Activated naive CD8-positive, alpha-beta T cell treated with anti-CD3 and anti-CD28 coated beads, Interleukin-2, amount 50 U/mL, for 24 hours (primary cell): ENCODE results near the gene GRIK1.

Experiments used
- ATAC-seq: fragments of 150-1000 bp; cut with Tn5 transposase; one replicate; pipeline ENCODE4 v1.10.0; 2021
- DNase-seq: peaks from one replicate; pipeline ENCODE4 v3.0.0; 2021
- H3K27ac Mint-ChIP-seq: one replicate; pipeline ENCODE4 v1.8.0; 2021; ENCODE audit warnings: mild to moderate bottlenecking, mixed read lengths
- H3K27me3 Mint-ChIP-seq: one replicate; pipeline ENCODE4 v1.8.0; 2021; ENCODE audit warnings: mixed read lengths
- H3K36me3 Mint-ChIP-seq: one replicate; pipeline ENCODE4 v1.8.0; 2021; ENCODE audit warnings: low read depth, mixed read lengths
- H3K4me1 Mint-ChIP-seq: one replicate; pipeline ENCODE4 v1.8.0; 2021; ENCODE audit warnings: mixed read lengths
- H3K4me3 Mint-ChIP-seq: one replicate; pipeline ENCODE4 v1.8.0; 2021; ENCODE audit warnings: mild to moderate bottlenecking, moderate library complexity, mixed read lengths
- H3K9me3 Mint-ChIP-seq: one replicate; pipeline ENCODE4 v1.8.0; 2021; ENCODE audit warnings: mixed read lengths

The GRIK1 gene

GRCh38 chr21:29718081-29718815 lies 221.5 kb downstream of the GRIK1 start:
- Mint-ChIP-seq H3K9me3 (peaks cover 8% of the 10 kb centered on the region), H3K4me3 (no peak overlapping the region), H3K27me3 (peaks cover 2% of the 10 kb centered on the region), H3K27ac (no peak overlapping the region), H3K36me3 (no peaks in the 10 kb centered on the region), H3K4me1 (no peaks in the 10 kb centered on the region)
- ATAC-seq (no peak), DNase-seq (no peak)

- peaks cover 2% of the 10 kb centered on the region for H3K27me3 Mint-ChIP-seq
- H3K4me1 Mint-ChIP-seq = no peaks in the 10 kb centered on the region
- H3K9me3 Mint-ChIP-seq = peaks cover 8% of the 10 kb centered on the region
- no peaks in the 10 kb centered on the region for H3K36me3 Mint-ChIP-seq
- ATAC-seq (no peak), DNase-seq (no peak)
- no peak overlapping the region for H3K27ac Mint-ChIP-seq
- no peak overlapping the region for H3K4me3 Mint-ChIP-seq
Observed at GRCh38 chr21:29717659-29718058, 222.1 kb downstream of the GRIK1 start.

- Mint-ChIP-seq H3K27ac (no peak overlapping the region), H3K27me3 (peaks cover 2% of the 10 kb centered on the region), H3K36me3 (no peaks in the 10 kb centered on the region), H3K4me3 (no peak overlapping the region), H3K9me3 (peaks cover 8% of the 10 kb centered on the region), H3K4me1 (no peaks in the 10 kb centered on the region)
- ATAC-seq (no peak), DNase-seq (no peak)
Observed at GRCh38 chr21:29716753-29717152, 223.0 kb downstream of the GRIK1 start.

GRCh38 chr21:29715089-29715488 lies 224.7 kb downstream of the GRIK1 start:
- Mint-ChIP-seq H3K9me3 (peaks cover 8% of the 10 kb centered on the region), H3K4me1 (no peaks in the 10 kb centered on the region), H3K4me3 (no peak overlapping the region), H3K27me3 (no peaks in the 10 kb centered on the region), H3K27ac (no peak overlapping the region), H3K36me3 (no peaks in the 10 kb centered on the region)
- ATAC-seq (no peak), DNase-seq (no peak)

- Mint-ChIP-seq H3K36me3 (no peaks in the 10 kb centered on the region), H3K27ac (no peak overlapping the region), H3K27me3 (no peaks in the 10 kb centered on the region), H3K9me3 (peaks cover 8% of the 10 kb centered on the region), H3K4me3 (no peak overlapping the region), H3K4me1 (no peaks in the 10 kb centered on the region)
- ATAC-seq (no peak), DNase-seq (no peak)
Observed at GRCh38 chr21:29712818-29713217, 227.0 kb downstream of the GRIK1 start.

- no peak for ATAC-seq
- Mint-ChIP-seq H3K27ac (no peak overlapping the region), H3K27me3 (no peaks in the 10 kb centered on the region), H3K36me3 (no peaks in the 10 kb centered on the region), H3K4me1 (no peaks in the 10 kb centered on the region), H3K9me3 (peaks cover 4% of the 10 kb centered on the region), H3K4me3 (no peak overlapping the region)
- no peak for DNase-seq
Observed at GRCh38 chr21:29711236-29711635, 228.6 kb downstream of the GRIK1 start.

- no peaks in the 10 kb centered on the region for H3K9me3 Mint-ChIP-seq
- H3K4me3 Mint-ChIP-seq = no peak overlapping the region
- no peaks in the 10 kb centered on the region for H3K27me3 Mint-ChIP-seq
- H3K27ac Mint-ChIP-seq = no peak overlapping the region
- ATAC-seq (no peak), DNase-seq (no peak)
- no peaks in the 10 kb centered on the region for H3K4me1 Mint-ChIP-seq
- H3K36me3 Mint-ChIP-seq = no peaks in the 10 kb centered on the region
Observed at GRCh38 chr21:29710498-29710897, 229.3 kb downstream of the GRIK1 start.

GRCh38 chr21:29708401-29708800 lies 231.4 kb downstream of the GRIK1 start:
- Mint-ChIP-seq H3K27me3 (no peaks in the 10 kb centered on the region), H3K4me1 (no peaks in the 10 kb centered on the region), H3K27ac (no peak overlapping the region), H3K4me3 (no peak overlapping the region), H3K9me3 (no peaks in the 10 kb centered on the region), H3K36me3 (no peaks in the 10 kb centered on the region)
- no peak for ATAC-seq
- DNase-seq = no peak

GRCh38 chr21:29704719-29705118 lies 235.1 kb downstream of the GRIK1 start:
- DNase-seq (no peak), ATAC-seq (no peak)
- Mint-ChIP-seq H3K36me3 (no peaks in the 10 kb centered on the region), H3K27me3 (no peaks in the 10 kb centered on the region), H3K4me1 (no peaks in the 10 kb centered on the region), H3K27ac (no peak overlapping the region), H3K9me3 (no peaks in the 10 kb centered on the region), H3K4me3 (no peak overlapping the region)

- DNase-seq (no peak), ATAC-seq (no peak)
- no peaks in the 10 kb centered on the region for H3K27me3 Mint-ChIP-seq
- H3K4me3 Mint-ChIP-seq = no peak overlapping the region
- H3K27ac Mint-ChIP-seq = no peak overlapping the region
- no peaks in the 10 kb centered on the region for H3K9me3 Mint-ChIP-seq
- no peaks in the 10 kb centered on the region for H3K36me3 Mint-ChIP-seq
- no peaks in the 10 kb centered on the region for H3K4me1 Mint-ChIP-seq
Observed at GRCh38 chr21:29701676-29702075, 238.1 kb downstream of the GRIK1 start.

- Mint-ChIP-seq H3K36me3 (no peaks in the 10 kb centered on the region), H3K27me3 (no peaks in the 10 kb centered on the region), H3K4me3 (no peak overlapping the region), H3K4me1 (no peaks in the 10 kb centered on the region), H3K9me3 (no peaks in the 10 kb centered on the region), H3K27ac (no peak overlapping the region)
- DNase-seq (no peak), ATAC-seq (no peak)
Observed at GRCh38 chr21:29697555-29698193, 242.1 kb downstream of the GRIK1 start.

- no peak overlapping the region for H3K4me3 Mint-ChIP-seq
- H3K9me3 Mint-ChIP-seq = no peaks in the 10 kb centered on the region
- DNase-seq (no peak), ATAC-seq (no peak)
- no peaks in the 10 kb centered on the region for H3K4me1 Mint-ChIP-seq
- H3K36me3 Mint-ChIP-seq = no peaks in the 10 kb centered on the region
- H3K27ac Mint-ChIP-seq = no peak overlapping the region
- H3K27me3 Mint-ChIP-seq = no peaks in the 10 kb centered on the region
Observed at GRCh38 chr21:29696937-29697336, 242.9 kb downstream of the GRIK1 start.

- DNase-seq = no peak
- H3K4me1 Mint-ChIP-seq = no peaks in the 10 kb centered on the region
- peaks cover 4% of the 10 kb centered on the region for H3K27me3 Mint-ChIP-seq
- ATAC-seq = no peak
- no peak overlapping the region for H3K4me3 Mint-ChIP-seq
- no peaks in the 10 kb centered on the region for H3K9me3 Mint-ChIP-seq
- H3K27ac Mint-ChIP-seq = no peak overlapping the region
- H3K36me3 Mint-ChIP-seq = no peaks in the 10 kb centered on the region
Observed at GRCh38 chr21:29691616-29692491, 247.9 kb downstream of the GRIK1 start.

GRCh38 chr21:29689753-29690152 lies 250.0 kb downstream of the GRIK1 start:
- Mint-ChIP-seq H3K4me3 (no peak overlapping the region), H3K4me1 (no peaks in the 10 kb centered on the region), H3K27me3 (peaks cover 4% of the 10 kb centered on the region), H3K9me3 (peaks cover 5% of the 10 kb centered on the region), H3K27ac (no peak overlapping the region), H3K36me3 (no peaks in the 10 kb centered on the region)
- DNase-seq = no peak
- ATAC-seq = no peak

GRCh38 chr21:29684106-29684505 lies 255.7 kb downstream of the GRIK1 start:
- Mint-ChIP-seq H3K9me3 (peaks cover 10% of the 10 kb centered on the region), H3K27ac (no peak overlapping the region), H3K4me1 (no peaks in the 10 kb centered on the region), H3K27me3 (peaks cover 2% of the 10 kb centered on the region), H3K36me3 (no peaks in the 10 kb centered on the region), H3K4me3 (no peak overlapping the region)
- no peak for ATAC-seq
- no peak for DNase-seq
